ENCODE results near the gene KLK14. TPM values are rescaled to one million over a fixed set of nuclear protein-coding genes. Genes with fewer than 3 reads are reported as not detected.

Gene KLK14
- total and polyA plus RNA-seq, 2 donors from 2014 or later: 0.22 TPM; not detected in 1

DNA sequence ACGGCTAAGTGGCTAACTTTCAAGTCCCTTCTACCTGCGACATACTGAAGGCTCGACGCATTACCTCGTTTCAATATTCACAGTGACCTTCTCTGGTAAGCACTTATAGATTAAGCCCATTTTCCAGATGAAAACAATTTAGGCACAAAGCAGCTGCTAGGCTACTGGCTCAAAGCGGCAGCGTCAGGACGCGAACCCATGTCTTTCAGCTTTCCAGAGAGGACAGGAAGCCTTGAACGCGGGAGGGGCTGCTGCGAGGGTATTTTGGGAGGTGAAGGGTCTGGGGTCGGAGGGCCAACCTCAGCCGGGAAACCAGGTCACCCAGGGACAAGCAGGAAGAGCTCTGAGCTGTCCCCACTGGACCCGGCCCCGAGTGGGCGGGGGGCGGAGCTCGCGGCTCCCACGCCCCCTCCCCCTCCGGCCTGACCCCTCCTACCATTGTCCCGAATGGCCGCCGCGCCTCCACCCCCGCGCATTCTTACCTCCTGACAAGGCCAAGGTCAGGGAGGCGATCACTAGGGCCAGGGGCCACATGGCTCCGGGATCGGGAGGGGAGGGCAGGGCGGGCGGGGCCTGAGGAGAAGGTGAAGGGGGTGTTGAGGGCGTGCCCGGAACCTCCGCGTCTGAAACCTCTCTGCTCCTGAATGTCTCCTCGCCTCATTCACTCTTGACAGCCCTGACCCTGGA lies 18.0 kb downstream of the KLK14 start, which contains the start of gene KLK13:
Gene KLK13 (minus strand): TSS at position 559 of the 687 bp plus-strand sequence. CDS start 25 bp downstream, at position 534.
- peak in 3 of 5 donors; percentile 22 to 60 (median 34) for DNase-seq
- Histone ChIP-seq H3K9ac (ENCODE audit: low read length in 3 of 3) (no peak within 1 kb of the TSS), H3K4me3 (ENCODE audit: low read length in 3 of 3) (peak within 1 kb of the TSS in 1 of 3 donors; percentile 9), H3K27me3 (ENCODE audit: control insufficient read depth, insufficient read depth, low read length) (no peaks in the 10 kb centered on the region), H3K36me3 (ENCODE audit: control insufficient read depth in 2 of 3, insufficient read depth in 3 of 3, low read length in 3 of 3) (no peaks in the 10 kb centered on the region), H3K4me1 (ENCODE audit: control insufficient read depth in 2 of 3, insufficient read depth in 2 of 3, low read depth in 1 of 3, low read length in 3 of 3) (no peaks in the 10 kb centered on the region), H3K9me3 (ENCODE audit: control insufficient read depth in 2 of 3, insufficient read depth in 1 of 3, low read length in 3 of 3) (no peaks in the 10 kb centered on the region), H3K27ac (ENCODE audit: low read depth in 2 of 2, low read length in 2 of 2) (no peak within 1 kb of the TSS)
- intact Hi-C loops (cut with DNase I): no loop called here
- FAIRE-seq: no peak
- TF ChIP-seq, protein P1, sequence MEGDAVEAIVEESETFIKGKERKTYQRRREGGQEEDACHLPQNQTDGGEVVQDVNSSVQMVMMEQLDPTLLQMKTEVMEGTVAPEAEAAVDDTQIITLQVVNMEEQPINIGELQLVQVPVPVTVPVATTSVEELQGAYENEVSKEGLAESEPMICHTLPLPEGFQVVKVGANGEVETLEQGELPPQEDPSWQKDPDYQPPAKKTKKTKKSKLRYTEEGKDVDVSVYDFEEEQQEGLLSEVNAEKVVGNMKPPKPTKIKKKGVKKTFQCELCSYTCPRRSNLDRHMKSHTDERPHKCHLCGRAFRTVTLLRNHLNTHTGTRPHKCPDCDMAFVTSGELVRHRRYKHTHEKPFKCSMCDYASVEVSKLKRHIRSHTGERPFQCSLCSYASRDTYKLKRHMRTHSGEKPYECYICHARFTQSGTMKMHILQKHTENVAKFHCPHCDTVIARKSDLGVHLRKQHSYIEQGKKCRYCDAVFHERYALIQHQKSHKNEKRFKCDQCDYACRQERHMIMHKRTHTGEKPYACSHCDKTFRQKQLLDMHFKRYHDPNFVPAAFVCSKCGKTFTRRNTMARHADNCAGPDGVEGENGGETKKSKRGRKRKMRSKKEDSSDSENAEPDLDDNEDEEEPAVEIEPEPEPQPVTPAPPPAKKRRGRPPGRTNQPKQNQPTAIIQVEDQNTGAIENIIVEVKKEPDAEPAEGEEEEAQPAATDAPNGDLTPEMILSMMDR (IDR thresholded peaks at IDR 0.05; ENCODE audit: borderline replicate concordance, extremely low read depth, insufficient read depth): no peak

DNA sequence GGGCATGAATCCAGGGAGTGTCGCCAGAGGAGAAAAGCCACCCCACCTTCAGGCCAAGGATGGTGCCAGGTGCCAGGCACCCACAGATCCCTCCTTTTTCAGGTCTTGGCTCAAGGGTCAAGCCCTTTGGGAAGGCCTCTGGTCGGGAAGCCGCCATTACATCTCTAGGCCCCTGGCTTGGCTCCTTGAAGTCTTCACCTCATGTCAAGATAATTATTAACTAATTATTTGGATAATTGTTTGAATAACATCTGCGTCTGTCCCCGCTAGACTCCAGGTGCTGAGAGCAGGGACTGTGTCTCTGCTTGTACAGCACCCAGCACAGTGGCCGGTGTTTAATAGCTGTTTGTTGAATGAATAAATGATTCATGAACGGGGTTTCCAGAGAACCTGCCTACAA lies 19.0 kb downstream of the KLK14 start:
- Histone ChIP-seq H3K9ac (ENCODE audit: low read length in 3 of 3) (no peak overlapping the region), H3K27ac (ENCODE audit: low read depth in 2 of 2, low read length in 2 of 2) (no peak overlapping the region), H3K27me3 (ENCODE audit: control insufficient read depth, insufficient read depth, low read length) (no peaks in the 10 kb centered on the region), H3K9me3 (ENCODE audit: control insufficient read depth in 2 of 3, insufficient read depth in 1 of 3, low read length in 3 of 3) (no peaks in the 10 kb centered on the region), H3K4me3 (ENCODE audit: low read length in 3 of 3) (no peak overlapping the region), H3K36me3 (ENCODE audit: control insufficient read depth in 2 of 3, insufficient read depth in 3 of 3, low read length in 3 of 3) (no peaks in the 10 kb centered on the region), H3K4me1 (ENCODE audit: control insufficient read depth in 2 of 3, insufficient read depth in 2 of 3, low read depth in 1 of 3, low read length in 3 of 3) (no peaks in the 10 kb centered on the region)
- no peak for FAIRE-seq
- TF ChIP-seq, protein P1 (IDR thresholded peaks at IDR 0.05; ENCODE audit: borderline replicate concordance, extremely low read depth, insufficient read depth): no peak
- no peak for DNase-seq
- intact Hi-C loops (cut with DNase I): no loop called here

DNA sequence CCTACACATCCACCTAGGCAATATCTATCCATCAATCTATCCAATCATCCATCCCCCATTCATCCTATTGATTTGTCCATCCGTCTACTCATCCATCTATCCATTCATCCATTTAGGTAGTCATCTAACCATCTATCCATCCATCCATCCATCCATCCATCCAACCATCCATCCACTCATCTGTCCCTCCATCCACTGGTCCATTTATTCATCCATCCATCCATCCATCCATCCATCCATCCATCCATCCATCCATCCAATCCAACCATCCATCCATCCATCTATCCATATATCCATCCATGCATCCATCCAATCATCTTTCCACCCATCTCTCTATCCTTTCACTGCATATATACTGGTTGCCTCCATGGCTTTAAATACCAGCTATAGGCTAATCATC lies 21.7 kb downstream of the KLK14 start:
- no peak for FAIRE-seq
- intact Hi-C loops (cut with DNase I): no loop called here
- H3K27me3 ChIP-seq (ENCODE audit: control insufficient read depth, insufficient read depth, low read length): no peaks in the 10 kb centered on the region
- H3K4me1 ChIP-seq (ENCODE audit: control insufficient read depth in 2 of 3, insufficient read depth in 2 of 3, low read depth in 1 of 3, low read length in 3 of 3): no peaks in the 10 kb centered on the region
- TF ChIP-seq, protein P1 (IDR thresholded peaks at IDR 0.05; ENCODE audit: borderline replicate concordance, extremely low read depth, insufficient read depth): no peak
- no peaks in the 10 kb centered on the region for H3K36me3 ChIP-seq (ENCODE audit: control insufficient read depth in 2 of 3, insufficient read depth in 3 of 3, low read length in 3 of 3)
- no peaks in the 10 kb centered on the region for H3K9me3 ChIP-seq (ENCODE audit: control insufficient read depth in 2 of 3, insufficient read depth in 1 of 3, low read length in 3 of 3)
- no peak overlapping the region for H3K9ac ChIP-seq (ENCODE audit: low read length in 3 of 3)
- no peak for DNase-seq
- H3K27ac ChIP-seq (ENCODE audit: low read depth in 2 of 2, low read length in 2 of 2): no peak overlapping the region
- H3K4me3 ChIP-seq (ENCODE audit: low read length in 3 of 3): no peak overlapping the region
